Vagina (tissue), 2 donors: ENCODE measurements around the gene CDH9.

Experiments used
- CTCF ChIP-seq, 3 experiments: fragments of 450-650 bp in 2 of 3; fragments of 200-600 bp in 1 of 3; sonication (generic) in 1 of 3; IDR thresholded peaks; one replicate each; pipeline ENCODE4 v1.5.1; 2017 to 2019; ENCODE audit warnings: antibody characterized with exemption in 3 of 3, mild to moderate bottlenecking in 2 of 3, moderate library complexity in 2 of 3
- POLR2A ChIP-seq, 2 donors: fragments of 450-650 bp; IDR thresholded peaks; one replicate each; pipeline ENCODE4 v1.6.1; 2017; ENCODE audit warnings: antibody characterized with exemption in 2 of 2, mild to moderate bottlenecking in 2 of 2, moderate library complexity in 2 of 2

- TF ChIP-seq CTCF (IDR thresholded peaks at IDR 0.05), result no peak
- no peak for TF ChIP-seq POLR2A (IDR thresholded peaks at IDR 0.05)
Measured at GRCh38 chr5:26945901-26946300, 92.5 kb downstream of the CDH9 start.
